Bronchial epithelial cell (primary cell): Measurements from ENCODE around the gene RLN1. TPM values are rescaled to one million over a fixed set of nuclear protein-coding genes. Genes with fewer than 3 reads are reported as not detected.
A peak's percentile ranks its signal among the peaks of the same experiment; 100 is the strongest.
"Not testable (repeated sequence)": the region's sequence is repeated elsewhere in the genome, so short reads cannot be mapped to it uniquely, and the experiment has no call there.

Experiments used
- DNase-seq: peaks from one replicate; pipeline ENCODE4 v3.0.0-alpha.2; 2010; ENCODE audit warnings: low read depth
- FAIRE-seq: peaks from 2 replicates; lab custom pipeline; 2011; peaks lifted over from hg19 to GRCh38; lab: Jason Lieb, UNC
- H3K27me3 ChIP-seq: 2 replicates; pipeline ENCODE4 v1.5.1; 2011; ENCODE audit warnings: low read length; ENCODE audit not compliant: control insufficient read depth, insufficient read depth
- H3K36me3 ChIP-seq: 2 replicates; pipeline ENCODE4 v1.5.1; 2011; ENCODE audit warnings: low read length; ENCODE audit not compliant: control insufficient read depth, insufficient read depth
- H3K4me3 ChIP-seq: 2 replicates; pipeline ENCODE4 v1.5.1; 2011; ENCODE audit warnings: mild to moderate bottlenecking, low read depth, low read length, control low read depth
- total RNA-seq: library from RNA; depleted of rRNA; stranded (reverse); fragments of >200 nt; gene quantifications from 2 replicates; pipeline ENCODE4 v1.2.1, GENCODE V29; 2014
- TF ChIP-seq, protein P1 (sequence below): IDR thresholded peaks from 2 replicates; pipeline ENCODE4 v1.5.1; 2011; ENCODE audit warnings: mild to moderate bottlenecking, moderate library complexity, low read length, control low read depth, inconsistent platforms; ENCODE audit not compliant: insufficient read depth, severe bottlenecking

RLN1 gene
- total RNA-seq, 1 donor from 2014 or later = 0.26 TPM

DNA sequence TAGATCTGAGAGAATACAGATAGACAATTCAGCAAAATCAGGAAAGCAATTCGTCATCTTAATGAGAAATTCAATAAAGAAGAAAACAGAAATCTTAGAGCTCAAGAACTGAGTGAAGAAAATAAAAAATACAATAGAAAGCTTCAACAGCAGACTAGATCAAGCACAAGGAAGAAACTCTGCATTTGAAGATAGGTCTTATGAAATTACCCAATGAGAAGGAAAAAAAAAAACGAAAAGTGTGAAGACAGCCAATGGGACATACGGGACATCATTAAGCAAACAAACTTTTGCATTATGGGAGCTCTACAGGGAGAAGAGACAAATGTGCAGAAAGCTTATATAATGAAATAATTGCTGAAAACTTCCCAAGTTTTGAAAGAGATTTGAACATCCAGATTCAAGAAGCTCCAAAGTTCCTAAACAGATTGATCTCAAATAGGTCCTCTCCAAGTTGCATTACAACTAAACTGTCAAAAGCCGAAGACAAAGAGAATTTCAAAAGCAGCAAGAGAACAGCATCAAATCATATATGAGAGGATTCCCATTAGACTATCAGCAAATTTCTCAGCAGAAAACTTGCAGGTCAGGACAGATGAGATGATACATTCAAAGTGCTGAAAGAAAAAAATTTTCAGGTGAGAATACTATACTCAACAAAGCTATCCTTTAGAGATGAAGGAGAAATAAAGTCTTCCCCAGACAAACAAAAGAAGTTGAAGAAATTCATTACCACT lies 24.3 kb downstream of the RLN1 start:
- H3K36me3 ChIP-seq = no peaks in the 10 kb centered on the region
- no peak overlapping the region for H3K4me3 ChIP-seq
- no peak for DNase-seq
- FAIRE-seq = no peak
- TF ChIP-seq, protein P1, sequence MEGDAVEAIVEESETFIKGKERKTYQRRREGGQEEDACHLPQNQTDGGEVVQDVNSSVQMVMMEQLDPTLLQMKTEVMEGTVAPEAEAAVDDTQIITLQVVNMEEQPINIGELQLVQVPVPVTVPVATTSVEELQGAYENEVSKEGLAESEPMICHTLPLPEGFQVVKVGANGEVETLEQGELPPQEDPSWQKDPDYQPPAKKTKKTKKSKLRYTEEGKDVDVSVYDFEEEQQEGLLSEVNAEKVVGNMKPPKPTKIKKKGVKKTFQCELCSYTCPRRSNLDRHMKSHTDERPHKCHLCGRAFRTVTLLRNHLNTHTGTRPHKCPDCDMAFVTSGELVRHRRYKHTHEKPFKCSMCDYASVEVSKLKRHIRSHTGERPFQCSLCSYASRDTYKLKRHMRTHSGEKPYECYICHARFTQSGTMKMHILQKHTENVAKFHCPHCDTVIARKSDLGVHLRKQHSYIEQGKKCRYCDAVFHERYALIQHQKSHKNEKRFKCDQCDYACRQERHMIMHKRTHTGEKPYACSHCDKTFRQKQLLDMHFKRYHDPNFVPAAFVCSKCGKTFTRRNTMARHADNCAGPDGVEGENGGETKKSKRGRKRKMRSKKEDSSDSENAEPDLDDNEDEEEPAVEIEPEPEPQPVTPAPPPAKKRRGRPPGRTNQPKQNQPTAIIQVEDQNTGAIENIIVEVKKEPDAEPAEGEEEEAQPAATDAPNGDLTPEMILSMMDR = no peak
- H3K27me3 ChIP-seq = no peaks in the 10 kb centered on the region

GRCh38 chr9:5310851-5311250 lies 28.8 kb downstream of the RLN1 start:
- TF ChIP-seq, protein P1 = no peak
- Histone ChIP-seq H3K4me3 (no peak overlapping the region), H3K36me3 (no peaks in the 10 kb centered on the region), H3K27me3 (no peaks in the 10 kb centered on the region)
- DNase-seq (no peak), FAIRE-seq (no peak)

- FAIRE-seq (no peak), DNase-seq (no peak)
- TF ChIP-seq, protein P1 = no peak
- no peaks in the 10 kb centered on the region for H3K36me3 ChIP-seq
- H3K4me3 ChIP-seq = no peak overlapping the region
- H3K27me3 ChIP-seq = no peaks in the 10 kb centered on the region
These were observed 33.9 kb downstream of the RLN1 start for GRCh38 chr9:5305741-5306140.

DNA sequence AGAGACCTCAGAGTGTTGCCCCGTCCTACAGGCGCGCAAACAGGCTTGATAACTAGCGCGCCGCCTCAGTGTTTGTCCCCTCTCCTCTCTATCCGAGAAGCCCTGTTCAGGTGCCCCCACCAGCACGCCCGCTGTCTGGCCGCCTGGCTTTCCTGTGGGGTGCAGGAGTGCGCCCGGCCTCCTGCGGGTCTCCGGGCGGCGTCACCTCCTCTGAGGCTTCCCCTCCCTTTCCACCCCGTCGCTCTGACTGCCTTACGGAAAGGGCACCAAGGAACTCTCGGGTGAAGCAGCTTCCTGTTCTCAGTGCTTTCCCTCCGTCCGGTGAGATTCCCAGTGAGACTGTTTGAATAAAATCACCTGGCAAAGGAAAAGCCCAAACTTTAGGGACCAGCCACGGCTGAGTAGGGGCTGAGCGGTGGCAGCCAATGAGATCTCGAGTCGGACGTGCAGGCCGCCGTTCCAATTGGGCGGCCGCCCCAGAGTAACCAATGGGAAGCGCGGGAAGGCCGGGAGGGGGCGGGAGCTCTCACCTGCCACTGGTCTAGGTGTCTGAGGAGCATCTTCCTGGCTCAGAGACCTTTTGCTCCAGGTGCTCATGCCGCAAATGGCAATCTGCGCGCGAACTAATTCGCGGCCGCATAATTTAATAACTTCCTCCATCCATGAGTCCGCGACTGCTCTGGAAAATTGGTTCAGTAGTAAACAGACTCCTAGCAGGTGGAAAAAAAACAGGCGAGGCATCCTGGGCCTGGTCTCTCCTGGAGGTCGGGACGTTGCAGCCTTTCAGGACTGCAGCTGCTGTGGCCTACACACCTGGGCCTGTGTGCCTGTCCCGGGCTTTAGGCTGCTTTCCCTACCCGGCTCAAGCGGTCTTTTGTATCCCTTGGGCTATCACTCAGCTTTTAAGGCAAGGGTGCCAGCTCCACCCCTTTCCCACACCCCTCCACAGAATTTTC lies 35.6 kb downstream of the RLN1 start, which contains the start of gene RLN2:
Gene RLN2, minus strand, starts transcription at position 877 of the 956 bp plus-strand sequence. Its CDS starts 136 bp downstream, at position 741.
- DNase-seq, H3K27me3 ChIP-seq, H3K4me3 ChIP-seq, H3K36me3 ChIP-seq: not testable (repeated sequence)
- FAIRE-seq = peak; percentile 99

GRCh38 chr9:5301544-5301943 lies 38.1 kb downstream of the RLN1 start:
- Histone ChIP-seq H3K36me3 (no peaks in the 10 kb centered on the region), H3K4me3 (no peak overlapping the region), H3K27me3 (no peaks in the 10 kb centered on the region)
- TF ChIP-seq, protein P1 = no peak
- no peak for DNase-seq
- no peak for FAIRE-seq

- no peak overlapping the region for H3K4me3 ChIP-seq
- H3K27me3 ChIP-seq = no peaks in the 10 kb centered on the region
- DNase-seq (no peak), FAIRE-seq (no peak)
- H3K36me3 ChIP-seq = no peaks in the 10 kb centered on the region
- TF ChIP-seq, protein P1 = no peak
These were observed 47.5 kb downstream of the RLN1 start for GRCh38 chr9:5292141-5292540.
